Fibroblast of lung (primary cell): ENCODE data around the gene ADD2. TPM values are rescaled to one million over a fixed set of nuclear protein-coding genes. Genes with fewer than 3 reads are reported as not detected.

Experiments used
- DNase-seq, 2 donors: peaks; one replicate each; pipeline versions ENCODE4 v3.0.0 to v3.0.0-alpha.2; 2010; ENCODE audit warnings: low read depth in 2 of 2
- H2AFZ ChIP-seq: 2 replicates; pipeline ENCODE4 v1.5.1; 2012; ENCODE audit warnings: low read length, control low read depth, inconsistent platforms
- H3K27ac ChIP-seq: 2 replicates; pipeline ENCODE4 v1.5.1; 2011; ENCODE audit warnings: low read length, control low read depth; ENCODE audit not compliant: insufficient read depth
- H3K27me3 ChIP-seq: 2 replicates; pipeline ENCODE4 v1.5.1; 2011; ENCODE audit warnings: mild to moderate bottlenecking, low read length; ENCODE audit not compliant: control insufficient read depth, insufficient read depth
- H3K36me3 ChIP-seq: 2 replicates; pipeline ENCODE4 v1.5.1; 2011; ENCODE audit warnings: low read length; ENCODE audit not compliant: control insufficient read depth, insufficient read depth
- H3K4me1 ChIP-seq: 2 replicates; pipeline ENCODE4 v1.5.1; 2011; ENCODE audit warnings: low read length; ENCODE audit not compliant: control insufficient read depth, insufficient read depth; ENCODE audit errors: extremely low read depth
- H3K4me2 ChIP-seq: 2 replicates; pipeline ENCODE4 v1.5.1; 2011; ENCODE audit warnings: low read length, control low read depth; ENCODE audit not compliant: insufficient read depth; ENCODE audit errors: extremely low read depth
- H3K4me3 ChIP-seq, 4 experiments: fragments of 200-600 bp in 1 of 4; sonication (generic) in 1 of 4; replicated peaks in 1 of 4; 2 replicates each; pipeline ENCODE4 v1.5.1; 2011 to 2016; ENCODE audit warnings: low read length in 4 of 4, low read depth in 3 of 4, mild to moderate bottlenecking in 3 of 4, control low read depth in 2 of 4, inconsistent platforms in 1 of 4, mixed read lengths in 1 of 4; ENCODE audit not compliant: insufficient read depth in 1 of 4; ENCODE audit errors: control extremely low read depth in 1 of 4
- H3K79me2 ChIP-seq: 2 replicates; pipeline ENCODE4 v1.5.1; 2012; ENCODE audit warnings: mild to moderate bottlenecking, low read length, inconsistent platforms; ENCODE audit not compliant: control insufficient read depth, insufficient read depth
- H3K9ac ChIP-seq: 2 replicates; pipeline ENCODE4 v1.5.1; 2011; ENCODE audit warnings: mild to moderate bottlenecking, low read length, control low read depth; ENCODE audit not compliant: insufficient read depth
- H3K9me3 ChIP-seq: 2 replicates; pipeline ENCODE4 v1.5.1; 2012; ENCODE audit warnings: low read depth, low read length; ENCODE audit not compliant: control insufficient read depth, insufficient read depth
- H4K20me1 ChIP-seq: 2 replicates; pipeline ENCODE4 v1.5.1; 2011; ENCODE audit warnings: low read length; ENCODE audit not compliant: control insufficient read depth, insufficient read depth; ENCODE audit errors: extremely low read depth
- CTCF ChIP-seq, 2 donors: IDR thresholded peaks in 1 of 2; conservative IDR thresholded peaks in 1 of 2; 1 replicate in 1 of 2; 2 replicates in 1 of 2; pipeline ENCODE4 v1.5.1; 2011 to 2012; ENCODE audit warnings: low read length in 2 of 2, control low read depth in 1 of 2, inconsistent platforms in 1 of 2, low read depth in 1 of 2, mild to moderate bottlenecking in 1 of 2
- EZH2 ChIP-seq: IDR thresholded peaks from 2 replicates; pipeline ENCODE4 v1.5.1; 2012; ENCODE audit warnings: low read length, control low read depth, mild to moderate bottlenecking; ENCODE audit errors: missing control alignments
- polyA plus RNA-seq, 2 donors: library from polyadenylated mRNA; depleted of rRNA in 1 of 2; stranded (reverse) in 1 of 2; unstranded in 1 of 2; fragments of >200 nt; gene quantifications; 2 replicates each; pipeline ENCODE4 v1.2.1, GENCODE V29; 2011 to 2012; ENCODE audit warnings: missing spikeins in 1 of 2
- total RNA-seq: library from RNA; depleted of rRNA; stranded (reverse); fragments of >200 nt; gene quantifications from 2 replicates; pipeline ENCODE4 v1.2.1, GENCODE V29; 2014

ADD2 gene
- total and polyA plus RNA-seq, 2 donors (not counting 1 experiment from before 2014, with no cell fraction given) = 0.22 to 2.5 TPM

- Histone ChIP-seq H3K4me2 (no peak overlapping the region), H3K79me2 (no peaks in the 10 kb centered on the region), H3K4me3 (no peak overlapping the region), H2AFZ (no peak overlapping the region), H3K27me3 (peaks cover 5% of the 10 kb centered on the region), H3K36me3 (no peaks in the 10 kb centered on the region), H3K9ac (no peak overlapping the region), H3K27ac (no peak overlapping the region), H3K4me1 (no peaks in the 10 kb centered on the region), H4K20me1 (no peaks in the 10 kb centered on the region), H3K9me3 (no peaks in the 10 kb centered on the region)
- no peak for TF ChIP-seq CTCF (conservative IDR thresholded peaks at IDR 0.05 in 1 of 2, IDR thresholded peaks at IDR 0.05 in 1 of 2; ENCODE audit: low read depth in 1 of 2, low read length in 2 of 2)
- TF ChIP-seq EZH2 = no peak
- DNase-seq = no peak
These were observed 53.7 kb downstream of the ADD2 start for GRCh38 chr2:70714141-70714905.

- no peak overlapping the region for H3K27ac ChIP-seq
- H3K9ac ChIP-seq = no peak overlapping the region
- no peaks in the 10 kb centered on the region for H3K36me3 ChIP-seq
- no peak overlapping the region for H2AFZ ChIP-seq
- TF ChIP-seq EZH2 = no peak
- TF ChIP-seq CTCF (conservative IDR thresholded peaks at IDR 0.05 in 1 of 2, IDR thresholded peaks at IDR 0.05 in 1 of 2; ENCODE audit: low read depth in 1 of 2, low read length in 2 of 2) = no peak
- H3K9me3 ChIP-seq = no peaks in the 10 kb centered on the region
- H3K4me3 ChIP-seq = no peak overlapping the region
- H3K27me3 ChIP-seq = peaks cover 5% of the 10 kb centered on the region
- no peaks in the 10 kb centered on the region for H3K79me2 ChIP-seq
- no peak overlapping the region for H3K4me2 ChIP-seq
- no peaks in the 10 kb centered on the region for H4K20me1 ChIP-seq
- DNase-seq = no peak
- H3K4me1 ChIP-seq = no peaks in the 10 kb centered on the region
These were observed 55.1 kb downstream of the ADD2 start for GRCh38 chr2:70712916-70713315.

- Histone ChIP-seq H3K4me1 (no peaks in the 10 kb centered on the region), H3K9me3 (no peaks in the 10 kb centered on the region), H3K27me3 (peaks cover 2% of the 10 kb centered on the region), H3K79me2 (no peaks in the 10 kb centered on the region), H4K20me1 (no peaks in the 10 kb centered on the region), H3K4me3 (no peak overlapping the region), H2AFZ (no peak overlapping the region), H3K36me3 (no peaks in the 10 kb centered on the region), H3K9ac (no peak overlapping the region), H3K4me2 (no peak overlapping the region), H3K27ac (no peak overlapping the region)
- TF ChIP-seq CTCF (conservative IDR thresholded peaks at IDR 0.05 in 1 of 2, IDR thresholded peaks at IDR 0.05 in 1 of 2; ENCODE audit: low read depth in 1 of 2, low read length in 2 of 2) (no peak), EZH2 (no peak)
- no peak for DNase-seq
These were observed 56.8 kb downstream of the ADD2 start for GRCh38 chr2:70711191-70711590.
